VCaP (cell line): Measurements from ENCODE around the gene NEMF.

Experiments used
- H3K27ac ChIP-seq: fragments of 450-650 bp; 2 replicates; pipeline ENCODE4 v1.5.1; 2017
- CTCF ChIP-seq: fragments of 450-650 bp; conservative IDR thresholded peaks from 2 replicates; pipeline ENCODE4 v1.5.1; 2017; ENCODE audit warnings: mild to moderate bottlenecking, moderate library complexity

Gene NEMF

DNA sequence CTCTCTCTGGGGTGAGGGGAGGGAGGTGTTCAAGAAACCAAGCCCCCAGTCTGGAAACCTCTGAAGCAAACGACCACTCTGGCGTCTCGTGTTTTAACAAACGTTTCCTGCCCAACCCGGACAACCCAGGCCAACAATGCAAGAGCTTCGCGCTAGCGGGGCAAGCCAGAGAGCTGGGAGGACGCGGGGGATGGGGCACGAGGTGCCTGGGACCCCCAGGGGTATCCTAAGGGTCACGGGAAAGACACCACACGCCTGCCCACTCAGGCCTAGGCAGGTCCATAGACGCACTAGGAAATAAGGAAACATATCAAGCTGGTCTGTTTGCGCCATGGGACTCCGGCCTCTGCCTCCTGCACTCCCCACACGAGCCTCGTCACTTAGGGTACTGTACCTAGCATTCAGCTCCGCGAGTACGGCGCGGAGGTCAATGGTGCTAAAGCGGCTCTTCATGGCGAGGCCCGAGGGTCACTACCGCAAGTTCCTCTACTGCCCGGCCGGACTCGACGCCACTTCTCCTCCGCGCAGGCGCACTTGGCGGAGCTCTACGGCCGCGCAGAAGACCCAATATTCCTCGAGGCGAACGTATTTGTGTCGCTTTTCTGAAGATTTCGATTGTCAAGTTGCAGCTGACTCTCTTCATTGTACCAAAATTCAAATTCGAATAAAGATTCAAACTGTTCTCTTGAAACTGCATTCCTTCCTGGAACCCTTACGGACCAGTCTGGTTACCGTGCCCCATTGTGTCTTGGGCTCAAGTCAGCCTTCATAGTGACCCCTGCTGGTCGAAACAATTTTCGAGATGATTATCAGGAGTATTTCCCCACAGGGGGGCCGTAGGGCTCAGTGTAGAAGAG, at the start of gene NEMF:
NEMF (minus strand) TSS at position 488 of the 857 bp plus-strand sequence; CDS start at position 453, 35 bp downstream.
- TF ChIP-seq CTCF, result peak; percentile 86
- peak within 1 kb of the TSS; percentile 91 for H3K27ac ChIP-seq

GRCh38 chr14:49900973-49901372, 48.4 kb upstream of the NEMF start:
- TF ChIP-seq CTCF, result no peak
- H3K27ac ChIP-seq, result no peak overlapping the region

GRCh38 chr14:49898485-49898884, 45.9 kb upstream of the NEMF start:
- no peak for TF ChIP-seq CTCF
- H3K27ac ChIP-seq, result peak overlapping the region; percentile 99

DNA sequence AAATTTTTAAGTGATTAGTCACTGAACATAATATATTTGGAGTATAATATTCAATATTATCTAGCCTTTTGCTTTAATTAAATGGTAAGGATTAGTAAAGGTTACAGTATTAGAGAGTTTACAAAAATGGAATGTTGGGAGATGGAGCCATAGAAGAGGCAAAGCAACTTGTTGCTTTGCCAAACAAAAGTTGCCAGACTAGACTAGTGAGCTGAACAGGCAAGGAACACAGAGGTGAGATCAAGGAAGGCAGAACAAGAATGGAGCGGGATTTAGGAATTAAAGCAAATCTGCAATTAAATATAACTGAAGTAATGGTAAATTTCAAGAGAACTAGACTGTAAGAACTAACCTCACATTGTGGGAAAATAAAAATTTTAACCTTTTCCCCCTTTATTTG, 45.4 kb upstream of the NEMF start:
- no peak for TF ChIP-seq CTCF
- peak overlapping the region; percentile 99 for H3K27ac ChIP-seq

DNA sequence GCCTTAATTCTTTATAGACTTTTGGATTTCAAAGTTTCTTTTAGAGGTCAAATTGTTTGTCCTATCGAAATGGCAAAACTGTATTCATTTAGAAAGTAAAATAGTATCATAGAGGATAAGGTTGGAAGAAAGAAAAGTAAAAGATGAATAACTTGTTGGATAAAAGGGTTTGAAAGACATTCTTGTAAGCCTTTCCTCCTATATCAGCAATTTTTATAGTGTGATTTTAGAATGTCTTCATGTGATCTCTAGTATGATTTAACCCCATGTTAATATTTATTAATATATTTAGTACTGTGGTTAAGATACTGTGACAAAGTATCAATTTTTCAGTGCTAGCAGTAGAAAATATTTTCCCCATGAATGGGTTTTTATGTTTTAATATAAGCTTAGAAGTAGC, 44.8 kb upstream of the NEMF start:
- TF ChIP-seq CTCF, result no peak
- H3K27ac ChIP-seq, result peak overlapping the region; percentile 99

GRCh38 chr14:49896966-49897365, 44.4 kb upstream of the NEMF start:
- H3K27ac ChIP-seq, result peak overlapping the region; percentile 99
- no peak for TF ChIP-seq CTCF

- H3K27ac ChIP-seq, result peak overlapping the region; percentile 99
Measured at GRCh38 chr14:49896272-49896671, 43.7 kb upstream of the NEMF start.

DNA sequence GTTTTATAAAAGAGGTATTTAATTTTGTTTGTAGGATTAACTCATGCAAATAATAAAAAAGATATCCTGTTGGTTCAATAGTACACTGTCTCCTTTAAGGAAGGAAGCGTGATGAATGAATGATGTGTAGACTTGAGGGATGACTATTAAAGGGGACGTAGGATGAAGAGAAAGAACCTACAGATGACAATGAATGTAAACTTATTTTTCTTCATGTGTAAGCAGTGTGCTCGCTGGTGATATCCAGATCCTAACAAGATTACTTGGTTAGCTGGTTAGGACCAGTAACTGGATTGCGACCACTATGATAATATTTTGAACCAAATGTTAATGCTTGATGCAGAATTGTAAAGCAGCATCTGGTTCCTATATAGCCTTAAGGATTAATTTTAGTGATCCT, 42.9 kb upstream of the NEMF start:
- H3K27ac ChIP-seq, result peak overlapping the region; percentile 99
- TF ChIP-seq CTCF, result no peak

GRCh38 chr14:49894214-49895107, 41.9 kb upstream of the NEMF start:
- peak overlapping the region; percentile 99 for H3K27ac ChIP-seq
